Neuron (in vitro differentiated cells): ENCODE measurements around the gene ANKRD30A.
"Not testable (repeated sequence)": the region's sequence is repeated elsewhere in the genome, so short reads cannot be mapped to it uniquely, and the experiment has no call there.

Experiments used
- H2AFZ ChIP-seq: one replicate; pipeline ENCODE4 v1.6.1; 2013; ENCODE audit warnings: low read depth, mild to moderate bottlenecking, inconsistent platforms, low read length, moderate library complexity
- H3K27me3 ChIP-seq: one replicate; pipeline ENCODE4 v1.6.1; 2013; ENCODE audit warnings: low read length; ENCODE audit not compliant: insufficient read depth
- H3K36me3 ChIP-seq: one replicate; pipeline ENCODE4 v1.6.1; 2013; ENCODE audit warnings: low read length; ENCODE audit not compliant: insufficient read depth
- H3K4me1 ChIP-seq: one replicate; pipeline ENCODE4 v1.6.1; 2013; ENCODE audit warnings: low read length; ENCODE audit not compliant: insufficient read depth
- H3K4me3 ChIP-seq: 2 replicates; pipeline ENCODE4 v1.5.1; 2013; ENCODE audit warnings: mild to moderate bottlenecking, low read length, moderate library complexity
- H3K9me3 ChIP-seq: one replicate; pipeline ENCODE4 v1.6.1; 2013; ENCODE audit warnings: low read length

ANKRD30A gene, protein sequence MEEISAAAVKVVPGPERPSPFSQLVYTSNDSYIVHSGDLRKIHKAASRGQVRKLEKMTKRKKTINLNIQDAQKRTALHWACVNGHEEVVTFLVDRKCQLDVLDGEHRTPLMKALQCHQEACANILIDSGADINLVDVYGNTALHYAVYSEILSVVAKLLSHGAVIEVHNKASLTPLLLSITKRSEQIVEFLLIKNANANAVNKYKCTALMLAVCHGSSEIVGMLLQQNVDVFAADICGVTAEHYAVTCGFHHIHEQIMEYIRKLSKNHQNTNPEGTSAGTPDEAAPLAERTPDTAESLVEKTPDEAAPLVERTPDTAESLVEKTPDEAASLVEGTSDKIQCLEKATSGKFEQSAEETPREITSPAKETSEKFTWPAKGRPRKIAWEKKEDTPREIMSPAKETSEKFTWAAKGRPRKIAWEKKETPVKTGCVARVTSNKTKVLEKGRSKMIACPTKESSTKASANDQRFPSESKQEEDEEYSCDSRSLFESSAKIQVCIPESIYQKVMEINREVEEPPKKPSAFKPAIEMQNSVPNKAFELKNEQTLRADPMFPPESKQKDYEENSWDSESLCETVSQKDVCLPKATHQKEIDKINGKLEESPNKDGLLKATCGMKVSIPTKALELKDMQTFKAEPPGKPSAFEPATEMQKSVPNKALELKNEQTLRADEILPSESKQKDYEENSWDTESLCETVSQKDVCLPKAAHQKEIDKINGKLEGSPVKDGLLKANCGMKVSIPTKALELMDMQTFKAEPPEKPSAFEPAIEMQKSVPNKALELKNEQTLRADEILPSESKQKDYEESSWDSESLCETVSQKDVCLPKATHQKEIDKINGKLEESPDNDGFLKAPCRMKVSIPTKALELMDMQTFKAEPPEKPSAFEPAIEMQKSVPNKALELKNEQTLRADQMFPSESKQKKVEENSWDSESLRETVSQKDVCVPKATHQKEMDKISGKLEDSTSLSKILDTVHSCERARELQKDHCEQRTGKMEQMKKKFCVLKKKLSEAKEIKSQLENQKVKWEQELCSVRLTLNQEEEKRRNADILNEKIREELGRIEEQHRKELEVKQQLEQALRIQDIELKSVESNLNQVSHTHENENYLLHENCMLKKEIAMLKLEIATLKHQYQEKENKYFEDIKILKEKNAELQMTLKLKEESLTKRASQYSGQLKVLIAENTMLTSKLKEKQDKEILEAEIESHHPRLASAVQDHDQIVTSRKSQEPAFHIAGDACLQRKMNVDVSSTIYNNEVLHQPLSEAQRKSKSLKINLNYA (N-terminal part only)

GRCh38 chr10:37125191-37125732 lies at the start of gene ANKRD30A:
ANKRD30A (plus strand) TSS chr10:37125598; CDS start chr10:37125788, 190 bp downstream.
- H3K4me1 ChIP-seq: no peaks in the 10 kb centered on the region
- H3K27me3 ChIP-seq: no peaks in the 10 kb centered on the region
- H3K4me3 ChIP-seq: no peak within 1 kb of the TSS

DNA sequence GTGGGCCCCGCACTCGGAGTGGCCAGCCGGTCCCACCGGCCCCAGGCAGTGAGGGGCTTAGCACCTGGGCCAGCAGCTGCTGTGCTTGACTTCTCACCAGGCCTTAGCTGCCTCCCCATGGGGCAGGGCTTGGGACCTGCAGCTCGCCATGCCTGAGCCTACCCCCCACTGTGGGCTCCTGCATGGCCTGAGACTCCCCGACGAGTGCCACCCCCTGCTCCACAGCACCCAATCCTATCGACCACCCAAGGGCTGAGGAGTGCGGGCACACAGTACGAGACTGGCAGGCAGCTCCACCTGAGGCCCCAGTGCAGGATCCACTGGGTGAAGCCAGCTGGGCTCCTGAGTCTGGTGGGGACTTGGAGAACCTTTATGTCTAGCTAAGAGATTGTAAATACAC lies 49.3 kb upstream of the ANKRD30A start:
- not testable (repeated sequence) for H3K4me3 ChIP-seq, H2AFZ ChIP-seq, H3K4me1 ChIP-seq, H3K36me3 ChIP-seq, H3K27me3 ChIP-seq, H3K9me3 ChIP-seq

More at GRCh38 chr10:37125191-37125732, at the start of gene ANKRD30A:
- no peaks in the 10 kb centered on the region for H3K36me3 ChIP-seq
- H2AFZ ChIP-seq: no peak within 1 kb of the TSS
- H3K9me3 ChIP-seq: no peaks in the 10 kb centered on the region

DNA sequence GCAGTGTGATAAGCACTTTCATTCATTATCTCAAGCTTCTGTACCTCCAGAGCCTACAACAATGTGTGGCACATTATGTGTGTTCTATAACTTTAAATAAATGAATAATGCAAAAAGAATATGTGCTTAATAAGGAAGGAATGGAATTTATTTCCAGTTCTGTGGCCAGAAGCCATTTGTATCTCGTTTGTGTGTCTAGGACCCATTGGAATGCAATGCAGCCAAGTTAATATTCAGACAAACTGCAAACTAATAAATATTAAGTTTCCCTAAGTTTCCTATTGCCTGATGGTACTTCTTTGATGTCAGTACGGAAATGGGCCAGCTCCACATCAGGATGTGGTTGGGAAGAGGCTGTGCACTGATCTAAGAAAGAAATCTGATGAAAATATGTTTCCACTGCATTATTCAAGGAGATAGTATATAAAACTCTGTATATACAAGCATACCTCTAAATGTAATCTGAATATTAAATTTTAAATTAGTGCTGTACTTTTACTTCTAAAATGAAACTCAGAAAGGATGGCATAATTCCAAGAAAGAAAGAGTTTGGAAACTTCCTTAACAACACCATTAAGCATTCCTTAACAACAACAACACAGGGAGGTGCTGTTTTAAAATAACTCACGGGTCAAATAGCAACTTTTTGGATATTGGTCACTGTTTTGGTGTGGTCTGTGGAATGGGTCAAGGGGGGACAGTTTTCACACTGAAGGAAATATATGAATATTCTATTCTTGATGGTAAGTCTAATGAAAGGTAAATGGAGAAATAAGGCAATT lies 29.4 kb upstream of the ANKRD30A start:
- Histone ChIP-seq H3K4me1 (no peaks in the 10 kb centered on the region), H3K36me3 (no peaks in the 10 kb centered on the region), H2AFZ (no peak overlapping the region), H3K9me3 (no peaks in the 10 kb centered on the region), H3K27me3 (no peaks in the 10 kb centered on the region), H3K4me3 (no peak overlapping the region)

GRCh38 chr10:37101261-37101660 lies 24.1 kb upstream of the ANKRD30A start:
- no peaks in the 10 kb centered on the region for H3K4me1 ChIP-seq
- no peak overlapping the region for H2AFZ ChIP-seq
- no peak overlapping the region for H3K4me3 ChIP-seq
- no peaks in the 10 kb centered on the region for H3K27me3 ChIP-seq
- H3K9me3 ChIP-seq: no peaks in the 10 kb centered on the region
- no peaks in the 10 kb centered on the region for H3K36me3 ChIP-seq

DNA sequence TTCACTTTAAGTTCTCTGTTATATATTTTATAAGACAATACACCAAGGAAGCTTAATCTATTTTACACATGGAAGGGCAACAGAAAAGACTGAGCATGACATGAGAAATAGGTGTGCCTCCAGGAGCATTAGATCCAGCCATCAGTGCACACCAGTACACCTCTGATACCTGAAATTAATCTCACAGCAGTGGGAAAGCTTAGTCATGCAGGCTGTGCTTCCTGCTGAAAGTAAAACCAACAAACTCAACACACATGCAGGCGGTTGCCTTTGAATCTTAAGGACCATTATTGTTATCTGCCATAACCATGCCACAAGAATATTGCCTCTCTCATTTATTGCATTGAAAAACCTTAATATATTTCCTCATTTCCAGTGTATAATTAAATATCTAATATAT lies 16.4 kb upstream of the ANKRD30A start:
- no peaks in the 10 kb centered on the region for H3K4me1 ChIP-seq

DNA sequence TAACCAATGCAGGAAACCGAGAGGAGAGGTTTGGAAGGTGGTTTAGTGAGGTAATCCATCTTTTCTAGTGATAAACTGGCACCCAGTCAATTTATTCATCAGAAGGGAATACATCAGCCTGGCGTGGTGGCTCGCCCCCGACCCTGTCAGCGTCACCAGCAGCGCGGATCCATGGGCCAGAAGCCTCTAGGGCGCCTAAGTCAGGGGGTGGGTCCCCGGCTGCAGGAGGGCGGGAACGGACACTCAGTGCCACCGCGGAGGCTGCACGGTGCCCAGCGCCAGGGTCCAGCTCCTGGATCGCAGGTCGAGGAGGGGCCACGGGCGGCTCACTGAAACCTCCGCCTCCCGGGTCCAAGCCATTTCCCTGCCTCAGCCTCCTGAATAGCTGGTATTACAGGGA lies 866 bp upstream of the ANKRD30A start:
- Histone ChIP-seq H3K27me3 (no peaks in the 10 kb centered on the region), H3K4me1 (no peaks in the 10 kb centered on the region), H2AFZ (no peak overlapping the region), H3K9me3 (no peaks in the 10 kb centered on the region), H3K4me3 (no peak overlapping the region), H3K36me3 (no peaks in the 10 kb centered on the region)

More for the DNA sequence above, 16.4 kb upstream of the ANKRD30A start:
- no peaks in the 10 kb centered on the region for H3K36me3 ChIP-seq
- no peak overlapping the region for H3K4me3 ChIP-seq
- no peaks in the 10 kb centered on the region for H3K9me3 ChIP-seq
- no peaks in the 10 kb centered on the region for H3K27me3 ChIP-seq
- no peak overlapping the region for H2AFZ ChIP-seq

GRCh38 chr10:37125921-37126320 lies 523 bp downstream of the ANKRD30A start:
- H3K36me3 ChIP-seq: no peaks in the 10 kb centered on the region
- no peaks in the 10 kb centered on the region for H3K4me1 ChIP-seq
- no peak overlapping the region for H2AFZ ChIP-seq

GRCh38 chr10:37146443-37146842 lies 21.0 kb downstream of the ANKRD30A start:
- Histone ChIP-seq H2AFZ (no peak overlapping the region), H3K36me3 (no peaks in the 10 kb centered on the region), H3K27me3 (no peaks in the 10 kb centered on the region), H3K4me1 (no peaks in the 10 kb centered on the region), H3K4me3 (no peak overlapping the region), H3K9me3 (no peaks in the 10 kb centered on the region)

More at GRCh38 chr10:37125921-37126320, 523 bp downstream of the ANKRD30A start:
- Histone ChIP-seq H3K4me3 (no peak overlapping the region), H3K9me3 (no peaks in the 10 kb centered on the region), H3K27me3 (no peaks in the 10 kb centered on the region)

- not testable (repeated sequence) for H3K9me3 ChIP-seq, H3K36me3 ChIP-seq
Observed at GRCh38 chr10:37162430-37162829, 37.0 kb downstream of the ANKRD30A start.

GRCh38 chr10:37171945-37172344 lies 46.5 kb downstream of the ANKRD30A start:
- not testable (repeated sequence) for H3K27me3 ChIP-seq, H3K4me3 ChIP-seq, H3K36me3 ChIP-seq, H3K4me1 ChIP-seq, H3K9me3 ChIP-seq, H2AFZ ChIP-seq

More at GRCh38 chr10:37162430-37162829, 37.0 kb downstream of the ANKRD30A start:
- not testable (repeated sequence) for H3K27me3 ChIP-seq, H3K4me1 ChIP-seq, H2AFZ ChIP-seq, H3K4me3 ChIP-seq

DNA sequence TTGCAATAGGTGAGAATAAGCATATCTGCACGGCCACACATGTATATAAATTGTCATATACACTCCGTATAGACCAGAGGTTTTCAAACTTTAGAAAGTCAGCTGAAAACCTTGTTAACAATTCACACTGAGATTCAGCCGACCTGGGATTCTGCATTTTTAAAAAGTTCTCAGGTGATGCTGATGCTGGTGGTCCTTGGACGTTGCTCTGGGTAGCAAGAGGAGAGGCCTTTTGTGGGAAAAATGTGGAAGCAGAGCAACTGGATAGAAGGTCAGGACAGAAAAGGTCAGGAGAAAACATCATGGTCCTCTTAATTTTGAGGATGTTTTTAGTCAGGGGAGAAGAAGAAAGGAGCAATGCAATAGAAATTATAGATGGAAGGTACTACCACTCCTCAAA lies 52.9 kb downstream of the ANKRD30A start:
- not testable (repeated sequence) for H3K4me1 ChIP-seq, H3K9me3 ChIP-seq, H2AFZ ChIP-seq, H3K27me3 ChIP-seq, H3K4me3 ChIP-seq, H3K36me3 ChIP-seq

GRCh38 chr10:37182719-37183118 lies 57.3 kb downstream of the ANKRD30A start:
- H3K27me3 ChIP-seq, H3K4me1 ChIP-seq, H3K4me3 ChIP-seq, H2AFZ ChIP-seq, H3K36me3 ChIP-seq, H3K9me3 ChIP-seq: not testable (repeated sequence)
